ENCODE measurements around the gene IER3IP1.

The IER3IP1 gene

GRCh38 chr18:47109720-47110119 lies 66.4 kb downstream of the IER3IP1 start:
- H3K27me3 ChIP-seq (ENCODE audit: insufficient read depth, insufficient read length), result no peaks in the 10 kb centered on the region
- H3K4me3 ChIP-seq (ENCODE audit: insufficient read length, low read depth), result no peak overlapping the region
- TF ChIP-seq SUZ12 (IDR thresholded peaks at IDR 0.05; ENCODE audit: extremely low read depth, insufficient read depth, insufficient read length), result no peak
- TF ChIP-seq YY1 (IDR thresholded peaks at IDR 0.05; ENCODE audit: insufficient read depth, insufficient read length), result no peak
- no peak for TF ChIP-seq ZNF274 (IDR thresholded peaks at IDR 0.05; ENCODE audit: low read depth, low read length)
- no peak for DNase-seq (ENCODE audit: low read depth, low spot score)
- H3K4me1 ChIP-seq (ENCODE audit: insufficient read depth, insufficient read length), result no peaks in the 10 kb centered on the region
- no peaks in the 10 kb centered on the region for H3K9me3 ChIP-seq (ENCODE audit: insufficient read depth, low read length)
- peaks cover 56% of the 10 kb centered on the region for H3K36me3 ChIP-seq (ENCODE audit: insufficient read depth, insufficient read length, low read length)
- no peak overlapping the region for H3K9ac ChIP-seq (ENCODE audit: insufficient read length, low read depth)

DNA sequence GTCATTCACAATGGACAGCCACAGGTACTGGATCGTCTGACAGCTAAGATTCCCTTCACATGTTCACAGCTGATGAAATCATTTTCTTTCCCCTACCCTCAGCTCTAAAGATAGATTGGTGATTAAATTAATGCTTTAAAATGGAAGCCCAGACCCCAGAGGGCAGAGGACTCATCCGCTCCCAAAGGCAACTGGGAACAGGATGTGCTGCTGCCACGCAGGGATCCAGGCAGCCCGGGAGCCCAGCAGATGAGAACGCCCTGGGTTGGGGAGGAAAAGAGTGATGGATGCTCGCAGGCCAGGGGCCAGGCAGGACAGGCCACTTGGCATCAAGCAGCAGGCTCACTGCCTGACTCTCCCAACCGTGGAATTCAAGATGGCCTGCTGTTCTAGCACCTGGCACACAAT lies 67.2 kb downstream of the IER3IP1 start:
- H3K27me3 ChIP-seq (ENCODE audit: insufficient read depth, insufficient read length), result no peaks in the 10 kb centered on the region
- H3K4me3 ChIP-seq (ENCODE audit: insufficient read length, low read depth), result no peak overlapping the region
- no peak for DNase-seq (ENCODE audit: low read depth, low spot score)
- peaks cover 63% of the 10 kb centered on the region for H3K36me3 ChIP-seq (ENCODE audit: insufficient read depth, insufficient read length, low read length)
- no peaks in the 10 kb centered on the region for H3K4me1 ChIP-seq (ENCODE audit: insufficient read depth, insufficient read length)
- no peaks in the 10 kb centered on the region for H3K9me3 ChIP-seq (ENCODE audit: insufficient read depth, low read length)
- TF ChIP-seq YY1 (IDR thresholded peaks at IDR 0.05; ENCODE audit: insufficient read depth, insufficient read length), result no peak
- TF ChIP-seq ZNF274 (IDR thresholded peaks at IDR 0.05; ENCODE audit: low read depth, low read length), result no peak
- TF ChIP-seq SUZ12 (IDR thresholded peaks at IDR 0.05; ENCODE audit: extremely low read depth, insufficient read depth, insufficient read length), result no peak
- no peak overlapping the region for H3K9ac ChIP-seq (ENCODE audit: insufficient read length, low read depth)

GRCh38 chr18:47108373-47108772 lies 67.8 kb downstream of the IER3IP1 start:
- H3K9ac ChIP-seq (ENCODE audit: insufficient read length, low read depth), result no peak overlapping the region
- no peaks in the 10 kb centered on the region for H3K27me3 ChIP-seq (ENCODE audit: insufficient read depth, insufficient read length)

More at GRCh38 chr18:47108373-47108772, 67.8 kb downstream of the IER3IP1 start:
- Histone ChIP-seq H3K9me3 (ENCODE audit: insufficient read depth, low read length) (no peaks in the 10 kb centered on the region), H3K36me3 (ENCODE audit: insufficient read depth, insufficient read length, low read length) (peaks cover 65% of the 10 kb centered on the region), H3K4me1 (ENCODE audit: insufficient read depth, insufficient read length) (no peaks in the 10 kb centered on the region), H3K4me3 (ENCODE audit: insufficient read length, low read depth) (no peak overlapping the region)
- no peak for DNase-seq (ENCODE audit: low read depth, low spot score)
- TF ChIP-seq SUZ12 (IDR thresholded peaks at IDR 0.05; ENCODE audit: extremely low read depth, insufficient read depth, insufficient read length) (no peak), YY1 (IDR thresholded peaks at IDR 0.05; ENCODE audit: insufficient read depth, insufficient read length) (no peak)
